HG03521 (cell line): ENCODE results near the gene SAMMSON.

Experiments
- ATAC-seq: cut with Tn5 transposase; IDR thresholded peaks from one replicate; pipeline ENCODE4 v1.9.1; 2021; ENCODE audit warnings: mild to moderate bottlenecking, moderate library complexity; ENCODE audit not compliant: unreplicated experiment

Gene SAMMSON

GRCh38 chr3:69999140-70000027 lies at the start of gene SAMMSON:
Gene SAMMSON (plus strand): TSS chr3:69999733.
- no peak for ATAC-seq

- ATAC-seq, result no peak
Observed at GRCh38 chr3:69951616-69952015, 47.9 kb upstream of the SAMMSON start.

DNA sequence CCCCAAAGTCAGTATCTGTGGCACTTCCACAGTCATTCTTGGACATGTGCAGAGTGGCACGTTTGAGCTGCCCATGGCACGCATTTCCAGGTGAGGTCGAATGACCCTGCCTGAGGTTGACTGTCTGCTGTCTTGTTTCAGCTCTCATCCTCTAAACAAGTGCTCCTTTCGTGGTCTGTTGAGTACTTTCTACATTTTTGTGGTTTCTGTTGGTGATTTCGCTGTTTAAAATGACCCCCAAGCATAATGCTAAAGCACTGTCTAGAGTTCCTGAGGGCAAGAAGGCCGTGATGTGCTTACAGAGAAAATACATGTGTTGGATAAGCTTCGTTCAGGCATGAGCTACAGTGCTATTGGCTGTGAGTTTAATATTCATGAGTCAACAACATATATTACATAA lies 40.0 kb upstream of the SAMMSON start:
- ATAC-seq, result no peak

DNA sequence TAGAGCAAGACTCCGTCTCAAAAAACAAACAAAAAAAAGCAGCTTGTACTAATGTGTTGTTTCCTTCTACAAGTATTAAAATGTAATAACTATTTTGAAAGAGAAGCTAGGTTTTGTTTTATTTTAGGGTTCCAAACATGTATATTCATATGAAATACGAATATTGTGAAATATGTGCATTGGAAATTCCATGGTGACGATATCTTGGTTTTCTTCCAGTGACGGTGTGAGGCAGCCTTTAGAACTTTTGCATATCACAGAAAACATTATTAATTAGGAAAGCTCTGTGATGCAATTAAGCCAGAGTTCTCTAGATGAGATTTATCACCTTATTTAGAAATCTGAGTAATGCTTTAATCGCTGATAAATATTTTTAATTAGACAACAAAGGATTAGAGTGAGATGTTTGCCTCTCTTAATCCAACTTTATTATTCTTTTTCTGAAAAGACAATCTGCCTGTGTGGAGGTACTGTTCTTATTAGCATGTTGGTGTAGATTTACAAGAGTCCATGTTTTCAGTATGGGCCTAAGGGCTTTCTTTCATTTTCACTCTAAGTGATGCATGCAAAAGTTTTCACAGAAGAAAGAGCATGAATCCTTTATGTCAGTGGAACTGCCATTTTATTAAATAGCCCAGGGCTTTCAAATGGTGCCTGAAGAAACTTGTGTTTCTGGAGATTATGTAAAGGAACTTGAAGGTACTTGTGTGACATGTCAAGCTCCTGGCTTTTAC lies 37.7 kb upstream of the SAMMSON start:
- no peak for ATAC-seq

DNA sequence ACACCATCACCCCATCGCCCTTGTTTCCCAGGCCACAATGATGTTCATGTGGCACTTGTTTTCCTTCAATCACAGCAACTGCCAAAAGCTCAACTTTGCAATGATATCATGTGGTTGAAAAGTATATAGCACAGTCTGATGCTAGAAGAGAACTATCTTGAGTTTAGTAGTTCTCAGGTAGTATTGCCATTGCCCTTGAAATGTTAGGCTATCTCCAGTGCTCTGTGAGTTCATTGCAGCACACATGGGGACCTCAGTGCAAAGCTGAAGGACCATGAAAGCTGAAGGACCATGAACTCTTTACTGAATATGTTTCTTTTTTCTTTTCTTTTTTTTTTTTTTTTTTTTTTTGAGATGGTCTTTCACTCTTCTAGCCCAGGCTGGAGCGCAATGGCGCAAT lies 35.9 kb upstream of the SAMMSON start:
- no peak for ATAC-seq

DNA sequence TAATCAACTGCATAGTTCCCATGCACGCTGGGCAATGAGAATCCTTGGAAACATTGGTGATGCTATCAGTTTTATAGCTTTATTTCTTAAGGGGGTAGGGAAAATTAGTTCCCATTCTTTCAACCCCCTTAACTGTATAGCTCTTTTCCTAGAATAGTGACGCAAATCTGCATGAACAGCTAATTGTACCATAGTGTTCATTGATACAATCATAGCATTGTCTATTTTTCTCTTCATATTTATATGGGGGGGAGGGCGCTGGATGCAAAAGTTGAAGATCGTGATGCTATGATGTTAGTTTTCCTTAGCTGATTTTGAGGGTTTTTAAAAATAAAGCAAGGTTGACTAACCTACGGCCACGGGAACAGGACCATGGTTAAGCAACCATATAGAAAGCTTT lies 32.4 kb upstream of the SAMMSON start:
- no peak for ATAC-seq

GRCh38 chr3:69970827-69971226 lies 28.7 kb upstream of the SAMMSON start:
- ATAC-seq, result no peak

DNA sequence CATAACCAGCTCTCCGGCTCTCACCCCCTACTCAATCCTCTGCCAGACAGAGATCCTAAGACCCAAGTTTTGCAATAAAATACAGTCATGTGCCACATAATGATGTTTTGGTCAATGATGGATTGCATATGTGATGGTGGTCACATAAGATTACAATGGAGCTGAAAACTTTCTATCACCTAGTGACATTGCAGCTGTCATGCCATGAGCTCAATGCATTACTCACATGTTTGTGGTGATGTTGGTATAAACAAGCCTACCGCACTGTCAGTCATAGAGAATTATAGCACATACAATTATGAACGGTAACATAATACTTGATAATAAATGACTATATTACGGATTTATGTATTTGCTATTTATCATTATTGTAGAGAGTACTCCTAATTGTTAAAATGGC lies 26.9 kb upstream of the SAMMSON start:
- no peak for ATAC-seq

DNA sequence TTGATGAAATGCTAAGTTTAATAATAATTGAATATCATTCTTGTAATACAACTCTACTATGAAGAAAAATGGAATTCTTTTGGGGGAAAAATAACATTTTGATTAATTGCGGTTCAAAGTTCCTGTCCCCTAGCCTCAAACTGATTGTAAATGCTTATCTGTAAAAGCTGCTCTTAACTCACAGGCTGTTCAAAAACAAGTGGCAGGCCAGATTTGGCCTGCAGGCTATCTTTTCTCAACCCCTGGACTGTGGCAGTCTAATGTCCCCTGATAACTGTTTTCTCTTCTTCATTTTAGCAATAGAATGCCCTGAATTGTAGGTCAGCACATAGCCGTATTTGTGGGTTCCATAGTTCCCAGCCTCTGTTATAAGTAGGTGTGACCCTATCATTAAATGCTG lies 23.5 kb upstream of the SAMMSON start:
- ATAC-seq, result no peak

- ATAC-seq, result no peak
Observed at GRCh38 chr3:69983546-69984265, 15.8 kb upstream of the SAMMSON start.

- no peak for ATAC-seq
Observed at GRCh38 chr3:69985266-69985665, 14.3 kb upstream of the SAMMSON start.

- no peak for ATAC-seq
Observed at GRCh38 chr3:69986419-69986818, 13.1 kb upstream of the SAMMSON start.

DNA sequence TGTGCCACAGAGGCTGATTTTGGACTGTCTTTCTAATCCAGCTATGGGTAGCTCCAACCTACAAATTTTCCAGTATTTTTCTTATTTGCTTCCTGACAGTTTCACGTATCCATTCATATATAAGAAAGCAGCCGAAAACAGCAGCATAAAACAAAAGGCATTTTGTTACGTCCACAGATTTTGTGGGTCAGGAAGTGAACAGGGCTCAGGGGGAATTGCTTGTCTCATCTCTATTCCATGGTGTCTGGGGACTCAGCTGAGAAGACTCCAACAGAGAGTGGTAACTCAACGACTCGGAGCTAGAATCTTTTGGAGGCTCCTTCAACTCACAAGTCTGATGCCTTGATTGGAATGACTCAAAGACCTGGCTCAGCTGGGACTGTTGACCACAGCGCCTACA lies 11.7 kb upstream of the SAMMSON start:
- ATAC-seq, result no peak

GRCh38 chr3:69993757-69994156 lies 5.8 kb upstream of the SAMMSON start:
- no peak for ATAC-seq

DNA sequence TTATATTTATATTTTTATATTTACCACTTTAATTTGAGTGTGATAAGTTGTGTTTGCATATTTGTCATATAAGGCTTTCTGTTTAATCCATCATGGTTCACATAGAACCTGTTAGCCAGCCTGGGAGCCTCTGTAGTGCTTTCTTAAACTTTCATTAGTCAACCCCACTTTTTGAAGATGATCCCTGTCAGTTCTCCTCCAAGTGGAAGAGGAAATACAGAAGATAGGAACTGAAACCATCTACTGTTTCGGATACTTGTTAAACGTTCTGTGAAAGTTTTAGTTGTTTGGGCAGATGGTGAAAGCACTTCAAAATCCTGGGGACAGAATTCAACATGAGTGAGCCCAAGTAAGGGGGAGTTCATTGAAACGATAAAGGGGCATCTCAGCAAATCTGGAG lies 4.6 kb upstream of the SAMMSON start:
- ATAC-seq, result no peak

- no peak for ATAC-seq
Observed at GRCh38 chr3:69997631-69998307, 1.8 kb upstream of the SAMMSON start.

- ATAC-seq, result no peak
Observed at GRCh38 chr3:69998759-69999139, 784 bp upstream of the SAMMSON start.

DNA sequence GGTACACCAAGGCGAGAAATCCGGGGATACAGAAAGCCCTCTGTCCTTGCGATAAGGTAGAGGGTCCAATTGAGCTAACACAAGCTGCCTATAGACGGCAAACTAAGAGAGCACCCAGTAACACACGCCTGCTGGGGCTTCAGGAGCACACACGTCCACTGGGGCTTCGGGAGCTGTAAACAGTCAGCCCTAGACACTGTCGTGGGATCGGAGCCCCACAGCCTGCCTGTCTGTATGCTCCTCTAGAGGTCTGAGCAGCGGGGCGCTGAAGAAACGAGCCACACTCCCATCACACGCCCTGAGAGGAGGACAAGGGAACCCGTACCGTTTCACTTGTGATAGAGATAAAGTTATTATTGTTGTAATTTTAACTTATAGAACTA lies 486 bp downstream of the SAMMSON start:
- ATAC-seq, result no peak

DNA sequence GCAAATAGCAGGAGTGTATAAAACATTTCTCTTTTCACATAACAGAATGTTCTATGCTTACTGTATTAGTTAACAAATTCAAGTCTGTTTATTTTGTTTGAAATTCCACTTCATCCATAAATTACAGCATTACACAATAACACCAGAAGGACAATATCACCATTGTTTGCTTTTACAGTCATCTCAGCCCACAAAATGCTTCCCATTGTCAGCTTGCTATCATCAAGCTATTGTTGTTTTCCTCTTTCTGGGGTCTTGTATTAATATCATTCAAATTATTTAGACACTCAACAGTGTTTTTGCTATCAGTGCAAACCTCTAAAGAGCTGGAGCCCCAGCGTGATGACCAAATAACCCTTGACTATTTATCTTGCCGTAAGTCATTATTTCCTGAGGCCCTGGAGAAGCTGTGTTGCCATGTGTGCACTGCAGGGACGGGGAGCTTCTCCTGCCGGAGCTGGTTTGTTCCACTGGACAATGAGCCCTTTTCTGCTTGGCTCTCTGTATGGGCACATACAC lies 1.1 kb downstream of the SAMMSON start:
- no peak for ATAC-seq

DNA sequence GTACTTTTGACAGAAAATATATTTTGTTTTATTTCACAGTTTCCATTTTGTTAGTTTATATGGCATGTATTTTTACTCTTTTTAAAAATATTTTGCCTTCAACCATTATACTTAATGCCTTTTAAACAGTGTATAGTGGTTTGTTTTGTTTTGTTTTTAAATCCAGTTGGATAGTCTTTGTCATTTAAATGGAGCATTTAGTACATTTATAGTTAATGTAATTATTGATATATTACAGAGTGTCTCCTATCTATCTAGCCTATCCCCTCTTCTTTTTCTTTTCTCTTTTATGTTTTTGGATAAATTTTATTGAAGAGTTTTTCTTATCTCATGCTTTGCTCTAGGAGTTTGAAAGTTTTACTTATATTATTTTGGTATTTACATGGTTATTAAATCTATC lies 3.6 kb downstream of the SAMMSON start:
- ATAC-seq, result no peak

DNA sequence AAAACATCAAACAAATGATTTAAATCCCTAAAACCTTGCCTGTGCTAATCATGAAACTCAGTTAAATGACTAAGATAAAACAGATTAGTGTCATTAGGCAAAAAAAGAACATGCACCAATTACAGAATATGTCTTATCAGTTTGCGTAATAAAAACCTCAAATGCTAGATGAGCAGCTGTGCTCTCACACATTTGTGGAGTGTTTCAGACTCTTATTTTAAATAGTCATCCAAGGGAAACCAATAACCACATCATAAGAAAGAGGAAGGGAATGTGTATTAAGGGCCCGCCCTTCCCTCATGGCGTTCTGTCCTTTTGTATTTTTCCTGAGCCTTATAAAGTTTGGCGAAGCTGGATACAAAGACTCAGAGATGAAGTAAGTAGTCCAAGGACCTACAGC lies 6.6 kb downstream of the SAMMSON start:
- ATAC-seq, result no peak
